B cell (primary cell): Measurements from ENCODE around the gene PVALEF. TPM values are rescaled to one million over a fixed set of nuclear protein-coding genes. Genes with fewer than 3 reads are reported as not detected.

ENCODE experiments used
- ATAC-seq: fragments of 200-7000 bp; cut with Tn5 transposase; one replicate; pipeline ENCODE4 v1.10.0; 2021; ENCODE audit warnings: low read depth, mild to moderate bottlenecking, moderate number of reproducible peaks, moderate library complexity
- CTCF ChIA-PET: fragments of 350-600 bp; sonication (Branson Sonifier 250); formaldehyde crosslinking; loops from one replicate; lab custom pipeline; 2021; ENCODE audit warnings: antibody characterized with exemption, inconsistent platforms; lab: Charles Lee
- POLR2A ChIA-PET: fragments of 350-600 bp; sonication (Branson Sonifier 250); formaldehyde crosslinking; loops from one replicate; lab custom pipeline; 2021; ENCODE audit warnings: antibody characterized with exemption; lab: Charles Lee
- DNase-seq: peaks from one replicate; pipeline ENCODE4 v3.0.0; 2013
- H2AFZ ChIP-seq: 2 replicates; pipeline ENCODE4 v1.6.1; 2012; ENCODE audit warnings: mild to moderate bottlenecking, low read depth, low read length; ENCODE audit not compliant: insufficient read depth, poor library complexity, severe bottlenecking
- H3K27ac ChIP-seq, 2 donors: 1 replicate in 1 of 2; 2 replicates in 1 of 2; pipeline ENCODE4 v1.5.1; 2012 to 2013; ENCODE audit warnings: low read length in 2 of 2, mild to moderate bottlenecking in 2 of 2, moderate library complexity in 1 of 2
- H3K27me3 ChIP-seq, 4 experiments: fragments of 200-600 bp in 1 of 4; sonication (generic) in 1 of 4; replicated peaks in 1 of 4; 1 replicate in 2 of 4; 2 replicates in 2 of 4; pipeline versions ENCODE4 v1.6.1 to v1.7.0; 2013 to 2016; ENCODE audit warnings: low read length in 3 of 4, mild to moderate bottlenecking in 2 of 4, mixed read lengths in 1 of 4, moderate library complexity in 1 of 4; ENCODE audit not compliant: insufficient read depth in 4 of 4, control insufficient read depth in 3 of 4; ENCODE audit errors: control extremely low read depth in 1 of 4
- H3K36me3 ChIP-seq, 2 experiments: replicated peaks in 1 of 2; 1 replicate in 1 of 2; 2 replicates in 1 of 2; pipeline versions ENCODE4 v1.6.1 to v1.7.1; 2013; ENCODE audit warnings: low read length in 1 of 2; ENCODE audit not compliant: insufficient read depth in 2 of 2, control insufficient read depth in 1 of 2; ENCODE audit errors: control extremely low read depth in 1 of 2, extremely low read depth in 1 of 2
- H3K4me1 ChIP-seq, 2 donors: fragments of 200-600 bp in 1 of 2; sonication (generic) in 1 of 2; 1 replicate in 1 of 2; 2 replicates in 1 of 2; pipeline versions ENCODE4 v1.5.1 to v1.6.1; 2013 to 2017; ENCODE audit warnings: low read length in 2 of 2; ENCODE audit not compliant: control insufficient read depth in 2 of 2, insufficient read depth in 2 of 2
- H3K4me2 ChIP-seq: replicated peaks from 2 replicates; pipeline ENCODE3; 2012; ENCODE audit warnings: mild to moderate bottlenecking, low read depth, low read length; ENCODE audit not compliant: poor library complexity, severe bottlenecking
- H3K4me3 ChIP-seq, 5 experiments: fragments of 200-600 bp in 1 of 5; sonication (generic) in 1 of 5; 1 replicate in 3 of 5; 2 replicates in 2 of 5; pipeline versions ENCODE4 v1.5.1 to v1.7.0; 2011 to 2016; ENCODE audit warnings: low read length in 4 of 5, mild to moderate bottlenecking in 4 of 5, low read depth in 2 of 5, control low read depth in 1 of 5, moderate library complexity in 1 of 5; ENCODE audit not compliant: insufficient read depth in 1 of 5; ENCODE audit errors: control extremely low read depth in 1 of 5, extremely low read depth in 1 of 5
- H3K79me2 ChIP-seq: fragments of 200-600 bp; sonication (generic); one replicate; pipeline ENCODE4 v1.6.0; 2016; ENCODE audit warnings: low read length; ENCODE audit not compliant: control insufficient read depth, insufficient read depth
- H3K9ac ChIP-seq: fragments of 200-600 bp; sonication (generic); 2 replicates; pipeline ENCODE4 v1.6.1; 2017; ENCODE audit warnings: mild to moderate bottlenecking, low read length, moderate library complexity
- H3K9me3 ChIP-seq, 3 donors: one replicate each; pipeline versions ENCODE4 v1.6.1 to v1.7.1; 2013; ENCODE audit warnings: low read length in 2 of 3; ENCODE audit not compliant: control insufficient read depth in 2 of 3, insufficient read depth in 1 of 3; ENCODE audit errors: control extremely low read depth in 1 of 3
- H4K20me1 ChIP-seq: 2 replicates; pipeline ENCODE4 v1.6.0; 2012; ENCODE audit warnings: mild to moderate bottlenecking, low read length; ENCODE audit not compliant: insufficient read depth, control insufficient read depth, poor library complexity, severe bottlenecking
- H3K27ac Mint-ChIP-seq: one replicate; pipeline ENCODE4 v1.8.0; 2021; ENCODE audit warnings: mixed read lengths
- H3K27me3 Mint-ChIP-seq: one replicate; pipeline ENCODE4 v1.8.0; 2021; ENCODE audit warnings: mixed read lengths
- H3K4me1 Mint-ChIP-seq: one replicate; pipeline ENCODE4 v1.8.0; 2021; ENCODE audit warnings: mixed read lengths
- H3K4me3 Mint-ChIP-seq: one replicate; pipeline ENCODE4 v1.8.0; 2021; ENCODE audit warnings: mixed read lengths
- H3K9me3 Mint-ChIP-seq: one replicate; pipeline ENCODE4 v1.8.0; 2022; ENCODE audit warnings: mixed read lengths; ENCODE audit not compliant: insufficient read depth
- EZH2 ChIP-seq: IDR thresholded peaks from 2 replicates; pipeline ENCODE4 v1.6.1; 2012; ENCODE audit warnings: borderline replicate concordance, low read depth, mild to moderate bottlenecking, moderate library complexity, low read length; ENCODE audit not compliant: insufficient read depth, poor library complexity, severe bottlenecking
- WGBS: methylation state at CpG from one replicate; pipeline ENCODE4 v1.1.5; 2013; ENCODE audit warnings: missing lambda C conversion rate; ENCODE audit not compliant: insufficient coverage; 5-methylcytosine and 5-hydroxymethylcytosine counted together
- intact Hi-C: fragments of 100-400 bp; cut with micrococcal nuclease; formaldehyde crosslinking; loops from one replicate; pipeline ENCODE4 v1.10.0; 2022
- polyA plus RNA-seq: library from polyadenylated mRNA; depleted of rRNA; stranded (reverse); fragments of >200 nt; gene quantifications from 2 replicates; pipeline ENCODE4 v1.2.3, GENCODE V29; 2012
- total RNA-seq, 2 donors: library from RNA; stranded (reverse); fragments of 120-200 nt in 1 of 2; gene quantifications; 1 replicate in 1 of 2; 2 replicates in 1 of 2; pipeline versions ENCODE4 v1.2.3 to v1.2.4, GENCODE V29; 2013 to 2022
- TF ChIP-seq, protein P1 (sequence below): fragments of 200-600 bp; IDR thresholded peaks from one replicate; pipeline ENCODE4 v1.8.0; 2022; ENCODE audit warnings: antibody characterized with exemption, mild to moderate bottlenecking

PVALEF gene
- total and polyA plus RNA-seq, 2 donors (not counting 1 experiment from before 2014, with no cell fraction given), result not detected

DNA sequence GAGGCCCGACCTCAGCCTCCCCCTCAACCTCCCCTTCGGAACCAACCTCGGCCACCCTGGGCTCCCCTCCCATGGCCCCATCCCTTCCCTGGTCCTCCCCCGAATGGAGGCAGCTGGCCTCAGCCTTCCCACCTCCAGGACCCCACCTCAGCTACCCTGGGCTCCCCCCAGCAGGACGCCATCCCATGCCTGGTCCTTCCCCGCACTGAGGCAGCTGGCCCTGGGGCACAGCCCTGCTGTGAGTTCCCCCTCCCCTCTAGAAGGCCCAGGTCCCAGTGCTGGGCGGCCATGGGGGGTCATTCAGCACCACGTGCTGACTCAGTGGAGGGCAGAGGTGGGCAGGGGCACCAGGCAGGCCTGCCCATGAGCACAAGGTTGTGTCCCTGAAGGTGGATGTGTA lies 28.9 kb upstream of the PVALEF start:
- H3K27me3 ChIP-seq, result no peaks in the 10 kb centered on the region
- ChIA-PET POLR2A (no interaction called here), CTCF (no interaction called here)
- no peak overlapping the region for H3K27ac Mint-ChIP-seq
- H3K9ac ChIP-seq, result no peak overlapping the region
- H3K27ac ChIP-seq, result no peak overlapping the region
- H3K4me3 Mint-ChIP-seq, result no peak overlapping the region
- no peak overlapping the region for H3K4me3 ChIP-seq
- H2AFZ ChIP-seq, result no peak overlapping the region
- no peaks in the 10 kb centered on the region for H3K36me3 ChIP-seq
- peaks cover 0 to 4% (median 0%) of the 10 kb centered on the region in 3 donors for H3K9me3 ChIP-seq
- DNase-seq (no peak), ATAC-seq (no peak)
- intact Hi-C loops, result no loop called here
- TF ChIP-seq, protein P1, sequence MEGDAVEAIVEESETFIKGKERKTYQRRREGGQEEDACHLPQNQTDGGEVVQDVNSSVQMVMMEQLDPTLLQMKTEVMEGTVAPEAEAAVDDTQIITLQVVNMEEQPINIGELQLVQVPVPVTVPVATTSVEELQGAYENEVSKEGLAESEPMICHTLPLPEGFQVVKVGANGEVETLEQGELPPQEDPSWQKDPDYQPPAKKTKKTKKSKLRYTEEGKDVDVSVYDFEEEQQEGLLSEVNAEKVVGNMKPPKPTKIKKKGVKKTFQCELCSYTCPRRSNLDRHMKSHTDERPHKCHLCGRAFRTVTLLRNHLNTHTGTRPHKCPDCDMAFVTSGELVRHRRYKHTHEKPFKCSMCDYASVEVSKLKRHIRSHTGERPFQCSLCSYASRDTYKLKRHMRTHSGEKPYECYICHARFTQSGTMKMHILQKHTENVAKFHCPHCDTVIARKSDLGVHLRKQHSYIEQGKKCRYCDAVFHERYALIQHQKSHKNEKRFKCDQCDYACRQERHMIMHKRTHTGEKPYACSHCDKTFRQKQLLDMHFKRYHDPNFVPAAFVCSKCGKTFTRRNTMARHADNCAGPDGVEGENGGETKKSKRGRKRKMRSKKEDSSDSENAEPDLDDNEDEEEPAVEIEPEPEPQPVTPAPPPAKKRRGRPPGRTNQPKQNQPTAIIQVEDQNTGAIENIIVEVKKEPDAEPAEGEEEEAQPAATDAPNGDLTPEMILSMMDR, result no peak
- TF ChIP-seq EZH2, result no peak
- no peaks in the 10 kb centered on the region for H3K9me3 Mint-ChIP-seq
- H4K20me1 ChIP-seq, result no peaks in the 10 kb centered on the region
- no peaks in the 10 kb centered on the region for H3K27me3 Mint-ChIP-seq
- H3K4me1 ChIP-seq, result no peaks in the 10 kb centered on the region
- no peaks in the 10 kb centered on the region for H3K4me1 Mint-ChIP-seq
- 90% methylated on average over 7 of the region's 8 CpGs for WGBS
- no peak overlapping the region for H3K4me2 ChIP-seq
- no peaks in the 10 kb centered on the region for H3K79me2 ChIP-seq

DNA sequence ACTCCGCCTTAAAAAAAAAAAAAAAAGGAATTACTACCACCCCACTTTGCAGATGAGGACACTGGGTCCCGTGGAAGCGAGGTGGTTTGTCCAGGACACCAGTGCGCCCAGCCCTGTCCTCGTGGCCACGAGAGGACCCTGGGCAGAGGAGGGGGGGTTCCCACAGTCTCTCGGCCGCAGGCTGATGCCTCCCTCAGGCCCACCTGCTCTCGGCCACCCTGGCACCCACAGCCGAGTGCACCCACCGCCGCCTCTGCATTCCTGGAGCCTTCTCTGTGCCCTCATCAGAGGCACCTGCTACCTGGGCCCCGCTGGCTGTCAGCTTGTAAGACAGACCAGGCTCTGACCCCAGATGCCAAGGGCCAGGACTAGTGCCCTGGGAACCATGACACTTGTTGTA lies 28.1 kb upstream of the PVALEF start:
- Histone ChIP-seq H3K4me3 (no peak overlapping the region), H3K9ac (no peak overlapping the region), H3K4me2 (no peak overlapping the region), H3K4me1 (no peaks in the 10 kb centered on the region), H3K9me3 (peaks cover 0 to 4% (median 0%) of the 10 kb centered on the region in 3 donors), H3K79me2 (no peaks in the 10 kb centered on the region), H3K36me3 (no peaks in the 10 kb centered on the region), H3K27ac (no peak overlapping the region), H3K27me3 (no peaks in the 10 kb centered on the region), H2AFZ (no peak overlapping the region), H4K20me1 (no peaks in the 10 kb centered on the region)
- TF ChIP-seq EZH2, result no peak
- TF ChIP-seq, protein P1, result no peak
- H3K4me1 Mint-ChIP-seq, result no peaks in the 10 kb centered on the region
- CTCF ChIA-PET, result no interaction called here
- no peak overlapping the region for H3K27ac Mint-ChIP-seq
- H3K4me3 Mint-ChIP-seq, result no peak overlapping the region
- peaks cover 2% of the 10 kb centered on the region for H3K27me3 Mint-ChIP-seq
- 94% methylated on average over 12 of the region's 13 CpGs for WGBS
- intact Hi-C loops, result no loop called here
- POLR2A ChIA-PET, result no interaction called here
- ATAC-seq (no peak), DNase-seq (no peak)
- H3K9me3 Mint-ChIP-seq, result no peaks in the 10 kb centered on the region
